Stimulated activated CD4-positive, alpha-beta T cell treated with anti-CD3 and anti-CD28 coated beads, Interleukin-1b, Interleukin-23, amount 100 ng/mL, for 24 hours (primary cell): ENCODE results near the gene ATP5F1D.
A peak's percentile ranks its signal among the peaks of the same experiment; 100 is the strongest.

Source experiments
- DNase-seq, 4 experiments: peaks; one replicate each; pipeline ENCODE4 v3.0.0-alpha.2; 2020; ENCODE audit warnings: low read depth in 4 of 4, low spot score in 1 of 4

The ATP5F1D gene

GRCh38 chr19:1232652-1233072 lies 8.9 kb upstream of the ATP5F1D start:
- DNase-seq, result no peak

- no peak for DNase-seq
These were observed 8.4 kb upstream of the ATP5F1D start for GRCh38 chr19:1233115-1233667.

- DNase-seq, result no peak
These were observed 7.2 kb upstream of the ATP5F1D start for GRCh38 chr19:1234051-1234954.

- DNase-seq, result no peak
These were observed 6.6 kb upstream of the ATP5F1D start for GRCh38 chr19:1234955-1235380.

DNA sequence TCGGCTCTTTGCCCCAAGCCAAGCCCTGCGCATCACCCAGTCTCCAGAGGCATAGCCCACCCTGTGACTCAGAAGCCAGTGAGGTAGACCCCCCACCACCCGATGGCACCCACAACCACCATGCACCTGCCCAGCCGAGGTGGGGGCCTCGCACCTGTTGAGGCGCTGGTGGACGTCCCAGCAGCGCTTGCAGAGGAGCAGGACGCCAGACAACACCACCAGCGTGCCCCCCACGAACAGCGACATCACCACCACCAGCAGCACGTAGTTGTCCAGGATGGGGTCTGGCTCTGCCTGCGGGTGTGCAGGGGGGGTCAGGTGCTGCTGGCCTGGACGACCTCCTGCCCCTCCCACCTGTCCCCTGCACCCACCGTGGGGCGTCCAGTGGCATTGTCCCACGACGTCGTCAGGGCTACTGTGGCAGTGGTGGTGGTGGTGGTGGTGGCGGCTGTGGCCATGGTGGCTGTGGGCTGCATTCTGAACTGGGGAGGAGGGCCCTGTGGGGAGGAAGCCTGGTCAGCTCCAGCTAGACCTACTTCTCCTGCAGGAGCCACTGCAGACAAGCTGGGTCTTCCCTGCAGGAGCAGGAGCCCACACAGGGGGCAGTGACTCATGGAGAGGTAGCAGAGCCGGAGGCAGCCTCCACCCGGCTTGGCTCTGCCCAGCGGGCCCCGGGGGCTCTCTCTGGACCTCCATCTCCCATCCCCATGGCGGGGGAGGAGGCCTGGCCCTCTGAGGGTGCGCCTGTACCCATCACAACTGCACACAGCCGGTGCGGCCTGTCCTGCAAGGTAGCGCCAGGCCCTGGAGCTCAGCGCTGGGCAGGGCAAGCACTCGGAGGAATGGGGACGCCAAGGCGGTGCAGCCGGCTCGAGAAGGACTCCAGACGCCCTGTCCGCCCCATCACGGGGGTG lies 5.7 kb upstream of the ATP5F1D start:
- DNase-seq, result no peak

GRCh38 chr19:1236576-1236975 lies 5.0 kb upstream of the ATP5F1D start:
- no peak for DNase-seq

- no peak for DNase-seq
These were observed 4.4 kb upstream of the ATP5F1D start for GRCh38 chr19:1237027-1237659.

DNA sequence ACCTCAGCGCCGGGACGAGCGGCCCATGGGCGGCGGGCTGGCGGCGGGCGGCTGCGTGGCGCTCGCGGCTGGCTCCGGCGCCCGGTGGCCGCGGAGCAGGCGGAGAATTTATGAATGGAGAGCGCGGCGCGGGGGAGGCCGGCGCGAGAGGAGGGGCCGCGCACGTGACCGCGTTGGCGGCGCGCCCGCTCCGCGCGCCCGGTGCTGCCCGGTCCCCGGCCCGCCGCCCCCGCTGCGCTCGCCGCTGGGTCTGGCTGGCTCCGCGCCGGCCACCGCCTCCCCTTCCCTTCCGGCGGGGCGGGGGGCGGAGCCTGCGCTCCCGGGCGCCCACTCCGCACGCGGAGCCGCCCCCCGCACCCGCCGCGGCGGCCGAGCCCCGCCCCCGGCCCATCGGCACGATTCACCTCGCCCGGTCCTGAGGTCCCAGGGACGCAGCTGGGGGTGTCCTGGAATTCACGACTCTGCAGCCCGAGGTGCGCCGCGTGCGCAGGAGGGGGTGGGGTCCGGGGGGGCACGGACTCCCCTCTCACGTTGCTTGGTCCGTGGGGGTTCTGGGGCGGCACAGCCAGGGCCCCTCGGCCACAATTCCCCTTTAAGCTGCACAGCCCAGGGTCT lies 3.7 kb upstream of the ATP5F1D start, which contains the start of gene CBARP:
TSS of gene CBARP (minus strand) at position 252 of the 615 bp plus-strand sequence. CDS start 1,905 bp downstream, outside the sequence.
- DNase-seq, result no peak

- no peak for DNase-seq
These were observed 2.9 kb upstream of the ATP5F1D start for GRCh38 chr19:1238369-1239303.

DNA sequence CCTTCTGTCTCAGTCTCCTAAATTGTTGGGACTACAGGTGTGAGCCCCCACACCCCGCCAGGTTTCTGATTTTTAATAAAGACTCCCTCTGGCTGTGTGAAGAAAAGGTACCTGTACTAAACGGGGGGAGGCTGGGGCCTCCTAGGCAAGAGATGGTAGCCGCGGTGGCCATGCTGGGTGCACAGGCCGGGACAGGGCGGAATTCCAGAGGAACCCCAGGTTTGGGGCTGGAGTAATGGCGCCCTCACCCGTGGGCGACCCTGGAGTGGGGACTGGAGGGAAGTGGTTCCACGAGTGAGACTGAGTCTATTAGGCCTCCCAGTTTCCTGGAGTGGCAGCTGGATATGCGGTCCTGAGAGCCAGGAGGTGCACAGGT lies 2.1 kb upstream of the ATP5F1D start:
- no peak for DNase-seq

DNA sequence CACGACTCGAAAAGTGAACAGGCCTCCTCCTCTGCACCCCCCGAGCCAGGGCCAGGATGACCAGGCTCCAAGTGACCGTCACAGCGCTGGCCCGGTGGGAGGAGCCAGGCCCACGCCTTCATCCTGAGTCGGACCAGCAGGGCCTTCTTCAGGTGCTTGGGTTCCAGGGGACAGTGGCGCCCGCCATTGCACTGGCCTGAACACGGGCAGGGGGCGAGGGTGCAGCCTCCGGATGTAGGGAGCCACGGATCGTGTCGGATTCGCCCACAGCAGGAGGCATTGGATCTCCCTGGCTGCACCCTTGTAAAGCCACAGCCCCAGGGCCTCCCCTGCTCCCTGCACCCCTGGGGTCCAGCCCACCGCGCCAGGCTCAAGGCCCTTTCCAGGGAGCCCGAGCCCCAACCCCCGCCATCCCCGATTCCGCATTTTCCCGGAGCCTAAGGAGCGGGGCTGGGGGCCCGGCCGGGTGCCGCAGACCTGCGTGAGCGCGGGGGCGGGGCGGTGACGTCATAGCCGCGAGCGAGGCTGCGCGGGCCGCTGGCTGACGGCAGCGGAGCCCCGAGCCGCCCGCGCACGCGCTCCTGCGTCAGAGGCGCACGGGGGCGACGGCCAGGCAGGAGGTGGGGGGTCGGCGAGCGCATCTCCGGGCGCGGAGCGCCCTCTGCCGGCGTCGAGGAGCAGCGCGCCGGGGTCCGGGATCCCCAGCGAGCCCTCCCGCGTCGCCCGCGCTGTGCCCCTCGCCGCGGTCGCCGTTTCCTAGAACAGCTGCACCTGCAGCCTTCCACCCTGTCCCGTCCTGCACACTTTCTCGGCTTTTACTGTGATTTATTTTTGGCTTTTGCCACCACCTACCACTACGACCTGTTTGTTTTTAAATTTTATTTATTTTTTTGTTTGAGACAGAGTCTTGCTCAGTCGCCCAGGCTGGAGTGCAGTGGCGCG lies 1.5 kb upstream of the ATP5F1D start:
- peak; percentile 88 to 98 (median 88) for DNase-seq

GRCh38 chr19:1240925-1241324 lies 626 bp upstream of the ATP5F1D start:
- DNase-seq, result no peak

- DNase-seq, result peak in 3 of 4 experiments; percentile 70 to 83 (median 75)
These were observed 2.5 kb downstream of the ATP5F1D start for GRCh38 chr19:1243768-1244692.

DNA sequence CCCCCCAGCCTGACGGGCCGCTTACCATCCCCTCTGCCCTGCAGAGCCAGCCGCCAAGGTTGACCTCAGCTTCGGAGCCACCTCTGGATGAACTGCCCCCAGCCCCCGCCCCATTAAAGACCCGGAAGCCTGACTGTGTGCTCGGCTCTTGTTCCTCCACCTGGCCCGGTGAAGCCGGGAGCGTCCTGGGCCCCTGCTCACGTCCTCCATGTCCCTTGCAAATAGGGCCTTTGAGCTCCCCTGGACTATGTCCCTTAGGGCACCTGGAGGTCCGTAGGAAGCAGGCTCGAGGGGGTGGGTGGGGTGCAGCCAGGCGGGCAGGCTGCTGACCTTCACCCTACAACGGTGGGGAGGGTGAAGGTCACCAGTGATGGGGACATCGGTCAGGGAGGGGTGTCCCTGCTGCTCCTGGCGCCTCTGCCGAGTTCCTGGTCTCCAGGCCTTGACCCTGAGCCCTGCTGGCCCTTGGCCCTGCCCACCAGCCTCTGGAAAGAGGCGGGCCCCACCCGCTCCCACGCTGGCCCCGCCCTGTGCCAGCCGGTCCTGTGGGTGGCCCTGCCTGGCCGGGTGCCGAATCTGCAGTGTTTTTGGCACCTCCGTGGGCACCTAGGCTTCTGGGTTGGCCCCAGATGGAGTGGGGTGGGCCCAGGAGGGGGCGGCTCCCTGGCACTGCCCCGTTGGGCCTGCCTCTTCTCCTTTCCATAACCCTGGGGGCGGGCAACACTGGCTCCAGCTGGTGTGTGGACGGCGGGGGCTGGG lies 3.3 kb downstream of the ATP5F1D start:
- no peak for DNase-seq

- DNase-seq, result no peak
These were observed 4.1 kb downstream of the ATP5F1D start for GRCh38 chr19:1245494-1246264.
